H9 (cell line): ENCODE results near the gene ACADM. TPM values are rescaled to one million over a fixed set of nuclear protein-coding genes. Genes with fewer than 3 reads are reported as not detected.

Source experiments
- DNase-seq: peaks from one replicate; pipeline ENCODE4 v3.0.0-alpha.2; 2017
- H2AFZ ChIP-seq: one replicate; pipeline ENCODE4 v1.6.1; 2013; ENCODE audit warnings: mild to moderate bottlenecking, low read length, control low read depth, moderate library complexity
- H2AK5ac ChIP-seq: 2 replicates; pipeline ENCODE4 v1.6.1; 2013; ENCODE audit warnings: low read length, control low read depth, mixed read lengths; ENCODE audit not compliant: insufficient read length
- H2BK120ac ChIP-seq: one replicate; pipeline ENCODE4 v1.6.1; 2013; ENCODE audit warnings: low read depth, mild to moderate bottlenecking, low read length, control low read depth, inconsistent platforms; ENCODE audit not compliant: poor library complexity, severe bottlenecking
- H2BK12ac ChIP-seq: 2 replicates; pipeline ENCODE4 v1.6.1; 2013; ENCODE audit warnings: low read length, control low read depth, mixed read lengths, low read depth; ENCODE audit not compliant: insufficient read length
- H2BK15ac ChIP-seq: 2 replicates; pipeline ENCODE4 v1.6.1; 2013; ENCODE audit warnings: low read depth, low read length, control low read depth
- H2BK20ac ChIP-seq: one replicate; pipeline ENCODE4 v1.6.1; 2013; ENCODE audit warnings: low read depth, mild to moderate bottlenecking, low read length, control low read depth, inconsistent platforms; ENCODE audit not compliant: poor library complexity, severe bottlenecking
- H2BK5ac ChIP-seq: 2 replicates; pipeline ENCODE4 v1.6.1; 2013; ENCODE audit warnings: low read length, control low read depth, mixed read lengths; ENCODE audit not compliant: insufficient read length
- H3K14ac ChIP-seq: 2 replicates; pipeline ENCODE4 v1.6.1; 2013; ENCODE audit warnings: low read length, control low read depth; ENCODE audit not compliant: insufficient read depth
- H3K18ac ChIP-seq: 2 replicates; pipeline ENCODE4 v1.6.1; 2013; ENCODE audit warnings: low read depth, mild to moderate bottlenecking, mixed read lengths, low read length, control low read depth; ENCODE audit not compliant: insufficient read length
- H3K23ac ChIP-seq: 2 replicates; pipeline ENCODE4 v1.6.1; 2013; ENCODE audit warnings: low read length, control low read depth, mixed read lengths, low read depth; ENCODE audit not compliant: insufficient read length
- H3K23me2 ChIP-seq: 2 replicates; pipeline ENCODE4 v1.6.1; 2013; ENCODE audit warnings: low read depth, mild to moderate bottlenecking, mixed read lengths, low read length, control low read depth; ENCODE audit not compliant: insufficient read length, poor library complexity, severe bottlenecking
- H3K27ac ChIP-seq: 2 replicates; pipeline ENCODE4 v1.5.1; 2013; ENCODE audit warnings: low read length, control low read depth, mixed read lengths, low read depth; ENCODE audit not compliant: insufficient read length
- H3K27me3 ChIP-seq: 2 replicates; pipeline ENCODE4 v1.6.1; 2013; ENCODE audit warnings: low read length, control low read depth, inconsistent platforms; ENCODE audit not compliant: insufficient read depth
- H3K4ac ChIP-seq: 2 replicates; pipeline ENCODE4 v1.6.1; 2013; ENCODE audit warnings: low read depth, mild to moderate bottlenecking, control low read depth, inconsistent platforms, low read length, moderate library complexity
- H3K4me1 ChIP-seq: 2 replicates; pipeline ENCODE4 v1.6.1; 2013; ENCODE audit warnings: low read length, control low read depth, inconsistent platforms; ENCODE audit not compliant: insufficient read depth
- H3K4me2 ChIP-seq: 2 replicates; pipeline ENCODE4 v1.6.1; 2013; ENCODE audit warnings: low read length, control low read depth, mixed read lengths; ENCODE audit not compliant: insufficient read length, insufficient read depth
- H3K56ac ChIP-seq: 2 replicates; pipeline ENCODE4 v1.6.1; 2013; ENCODE audit warnings: low read depth, mild to moderate bottlenecking, mixed read lengths, low read length, control low read depth; ENCODE audit not compliant: insufficient read length
- H3K79me1 ChIP-seq: 2 replicates; pipeline ENCODE4 v1.6.1; 2013; ENCODE audit warnings: low read depth, mild to moderate bottlenecking, moderate library complexity, low read length, control low read depth, inconsistent platforms; ENCODE audit not compliant: insufficient read depth, poor library complexity, severe bottlenecking
- H3K79me2 ChIP-seq: 2 replicates; pipeline ENCODE4 v1.6.1; 2013; ENCODE audit warnings: low read length, control low read depth, inconsistent platforms; ENCODE audit not compliant: insufficient read depth
- H3K9ac ChIP-seq: 2 replicates; pipeline ENCODE4 v1.6.1; 2013; ENCODE audit warnings: low read length, control low read depth, mixed read lengths; ENCODE audit not compliant: insufficient read length; ENCODE audit errors: extremely low read depth
- H3K9me3 ChIP-seq: one replicate; pipeline ENCODE4 v1.6.1; 2013; ENCODE audit warnings: low read depth, low read length, inconsistent platforms; ENCODE audit not compliant: control insufficient read depth
- H3T11ph ChIP-seq: one replicate; pipeline ENCODE4 v1.6.1; 2013; ENCODE audit warnings: mild to moderate bottlenecking, low read length, control low read depth, inconsistent platforms
- H4K20me1 ChIP-seq: one replicate; pipeline ENCODE4 v1.6.1; 2013; ENCODE audit not compliant: control insufficient read depth, insufficient read length, insufficient read depth
- H4K5ac ChIP-seq: 2 replicates; pipeline ENCODE4 v1.6.1; 2013; ENCODE audit warnings: low read depth, mild to moderate bottlenecking, mixed read lengths, low read length, control low read depth; ENCODE audit not compliant: insufficient read length
- H4K8ac ChIP-seq: replicated peaks from 2 replicates; pipeline ENCODE4 v1.6.1; 2013; ENCODE audit warnings: low read length, control low read depth, mixed read lengths, low read depth; ENCODE audit not compliant: insufficient read length
- H4K91ac ChIP-seq: 2 replicates; pipeline ENCODE4 v1.6.1; 2013; ENCODE audit warnings: low read depth, mild to moderate bottlenecking, moderate library complexity, mixed read lengths, low read length, control low read depth; ENCODE audit not compliant: insufficient read length
- H3K27ac Mint-ChIP-seq, 3 experiments: 2 replicates in 2 of 3; 3 replicates in 1 of 3; pipeline ENCODE4 v1.8.0; 2020 to 2021; ENCODE audit warnings: mixed read lengths in 3 of 3, mild to moderate bottlenecking in 1 of 3, moderate library complexity in 1 of 3
- H3K27me3 Mint-ChIP-seq: 2 replicates; pipeline ENCODE4 v1.8.0; 2021; ENCODE audit warnings: low read depth, mild to moderate bottlenecking, moderate library complexity, mixed read lengths
- H3K36me3 Mint-ChIP-seq, 3 experiments: 2 replicates in 2 of 3; 3 replicates in 1 of 3; pipeline ENCODE4 v1.8.0; 2020 to 2021; ENCODE audit warnings: low read depth in 3 of 3, mixed read lengths in 3 of 3; ENCODE audit not compliant: insufficient read depth in 1 of 3
- H3K4me1 Mint-ChIP-seq, 2 experiments: 2 replicates each; pipeline ENCODE4 v1.8.0; 2020; ENCODE audit warnings: mixed read lengths in 2 of 2
- H3K4me3 Mint-ChIP-seq, 2 experiments: 2 replicates in 1 of 2; 3 replicates in 1 of 2; pipeline ENCODE4 v1.8.0; 2020 to 2021; ENCODE audit warnings: mild to moderate bottlenecking in 2 of 2, mixed read lengths in 2 of 2, moderate library complexity in 1 of 2
- H3K9me3 Mint-ChIP-seq, 2 experiments: 2 replicates in 1 of 2; 3 replicates in 1 of 2; pipeline ENCODE4 v1.8.0; 2020; ENCODE audit warnings: mild to moderate bottlenecking in 2 of 2, mixed read lengths in 2 of 2, moderate library complexity in 1 of 2
- total RNA-seq: library from RNA; stranded (reverse); gene quantifications from 2 replicates; pipeline ENCODE4 v1.2.1, GENCODE V29; 2021
- TF ChIP-seq, protein P1 (sequence below): fragments of 200-600 bp; sonication (generic); conservative IDR thresholded peaks from 3 replicates; pipeline ENCODE4 v1.8.0; 2021; ENCODE audit warnings: antibody characterized with exemption, mild to moderate bottlenecking

The ACADM gene
- total RNA-seq, 1 experiment from 2014 or later = 51.3 TPM

DNA sequence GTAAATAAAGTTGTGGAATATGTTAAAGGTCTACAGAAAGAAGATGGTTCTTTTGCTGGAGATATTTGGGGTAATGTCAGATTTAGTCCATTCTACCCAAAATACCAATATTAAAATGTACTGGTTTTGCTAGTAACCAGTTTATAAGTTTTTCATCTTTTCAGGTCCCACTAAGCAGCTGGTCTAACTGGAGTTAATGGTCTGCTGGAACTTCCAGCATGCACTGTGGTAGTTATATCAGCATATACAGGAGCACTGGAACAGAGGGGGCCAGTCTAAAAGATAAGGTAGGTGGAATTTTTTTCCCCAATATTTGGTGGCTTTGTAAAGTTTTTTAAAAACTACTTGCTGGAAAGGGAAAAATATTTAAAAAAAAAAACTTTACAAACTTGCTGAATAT is 65.5 kb downstream of the ACADM start:
- peak overlapping the region; percentile 35 for H3K9ac ChIP-seq
- Mint-ChIP-seq H3K9me3 (no peaks in the 10 kb centered on the region), H3K36me3 (peaks cover 74 to 89% (median 85%) of the 10 kb centered on the region in 3 experiments), H3K4me3 (peak overlapping the region; percentile 98 to 99), H3K27me3 (no peaks in the 10 kb centered on the region), H3K4me1 (peaks cover 37 to 40% of the 10 kb centered on the region in 2 experiments), H3K27ac (peak overlapping the region in 2 of 3 experiments; percentile 81 to 94; a peak in 3 of 7 replicates)
- no peaks in the 10 kb centered on the region for H3K79me1 ChIP-seq
- no peaks in the 10 kb centered on the region for H3K27me3 ChIP-seq
- H3K18ac ChIP-seq = no peak overlapping the region
- no peaks in the 10 kb centered on the region for H3K4me1 ChIP-seq
- H3K4me2 ChIP-seq = peak overlapping the region; percentile 41
- no peak overlapping the region for H2BK20ac ChIP-seq
- no peak overlapping the region for H4K5ac ChIP-seq
- H3K23ac ChIP-seq = no peak overlapping the region
- no peak overlapping the region for H3K56ac ChIP-seq
- H4K20me1 ChIP-seq = no peaks in the 10 kb centered on the region
- no peak overlapping the region for H2AFZ ChIP-seq
- H3K79me2 ChIP-seq = peaks cover 28% of the 10 kb centered on the region; the same call in 1 of the 2 replicates
- no peak overlapping the region for H3K27ac ChIP-seq
- no peak overlapping the region for H4K8ac ChIP-seq
- H2BK5ac ChIP-seq = no peak overlapping the region
- no peak overlapping the region for H3T11ph ChIP-seq
- no peaks in the 10 kb centered on the region for H3K9me3 ChIP-seq
- H4K91ac ChIP-seq = no peak overlapping the region
- H2AK5ac ChIP-seq = no peak overlapping the region
- TF ChIP-seq, protein P1, sequence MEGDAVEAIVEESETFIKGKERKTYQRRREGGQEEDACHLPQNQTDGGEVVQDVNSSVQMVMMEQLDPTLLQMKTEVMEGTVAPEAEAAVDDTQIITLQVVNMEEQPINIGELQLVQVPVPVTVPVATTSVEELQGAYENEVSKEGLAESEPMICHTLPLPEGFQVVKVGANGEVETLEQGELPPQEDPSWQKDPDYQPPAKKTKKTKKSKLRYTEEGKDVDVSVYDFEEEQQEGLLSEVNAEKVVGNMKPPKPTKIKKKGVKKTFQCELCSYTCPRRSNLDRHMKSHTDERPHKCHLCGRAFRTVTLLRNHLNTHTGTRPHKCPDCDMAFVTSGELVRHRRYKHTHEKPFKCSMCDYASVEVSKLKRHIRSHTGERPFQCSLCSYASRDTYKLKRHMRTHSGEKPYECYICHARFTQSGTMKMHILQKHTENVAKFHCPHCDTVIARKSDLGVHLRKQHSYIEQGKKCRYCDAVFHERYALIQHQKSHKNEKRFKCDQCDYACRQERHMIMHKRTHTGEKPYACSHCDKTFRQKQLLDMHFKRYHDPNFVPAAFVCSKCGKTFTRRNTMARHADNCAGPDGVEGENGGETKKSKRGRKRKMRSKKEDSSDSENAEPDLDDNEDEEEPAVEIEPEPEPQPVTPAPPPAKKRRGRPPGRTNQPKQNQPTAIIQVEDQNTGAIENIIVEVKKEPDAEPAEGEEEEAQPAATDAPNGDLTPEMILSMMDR = no peak
- peaks cover 10% of the 10 kb centered on the region for H3K23me2 ChIP-seq
- no peak overlapping the region for H2BK15ac ChIP-seq
- no peak overlapping the region for H3K14ac ChIP-seq
- H2BK12ac ChIP-seq = no peak overlapping the region
- no peak overlapping the region for H3K4ac ChIP-seq
- no peak overlapping the region for H2BK120ac ChIP-seq
- no peak for DNase-seq
